GM21786 (cell line): ENCODE data around the gene PARP1.
A peak's percentile ranks its signal among the peaks of the same experiment; 100 is the strongest.

ENCODE experiments used
- ATAC-seq: cut with Tn5 transposase; IDR thresholded peaks from one replicate; pipeline ENCODE4 v1.9.1; 2021; ENCODE audit not compliant: unreplicated experiment

The PARP1 gene

GRCh38 chr1:226382030-226382429, 25.9 kb downstream of the PARP1 start:
- ATAC-seq: no peak

- no peak for ATAC-seq
These were observed 26.5 kb downstream of the PARP1 start for GRCh38 chr1:226381226-226381998.

- no peak for ATAC-seq
These were observed 29.8 kb downstream of the PARP1 start for GRCh38 chr1:226378071-226378470.

- no peak for ATAC-seq
These were observed 31.6 kb downstream of the PARP1 start for GRCh38 chr1:226376300-226376699.

GRCh38 chr1:226373376-226373775, 34.5 kb downstream of the PARP1 start:
- ATAC-seq: no peak

- no peak for ATAC-seq
These were observed 35.0 kb downstream of the PARP1 start for GRCh38 chr1:226372885-226373284.

- ATAC-seq: no peak
These were observed 35.9 kb downstream of the PARP1 start for GRCh38 chr1:226371866-226372490.

GRCh38 chr1:226371027-226371694, 36.7 kb downstream of the PARP1 start:
- no peak for ATAC-seq

GRCh38 chr1:226370144-226370923, 37.6 kb downstream of the PARP1 start:
- ATAC-seq: peak; percentile 76

GRCh38 chr1:226369110-226369509, 38.8 kb downstream of the PARP1 start:
- ATAC-seq: peak; percentile 42

GRCh38 chr1:226366290-226366689, 41.6 kb downstream of the PARP1 start:
- ATAC-seq: no peak

- no peak for ATAC-seq
These were observed 42.1 kb downstream of the PARP1 start for GRCh38 chr1:226365831-226366231.

- no peak for ATAC-seq
These were observed 42.9 kb downstream of the PARP1 start for GRCh38 chr1:226364901-226365565.

- ATAC-seq: no peak
These were observed 43.4 kb downstream of the PARP1 start for GRCh38 chr1:226364514-226364899.

GRCh38 chr1:226363801-226364513, 43.9 kb downstream of the PARP1 start:
- no peak for ATAC-seq

- no peak for ATAC-seq
These were observed 44.9 kb downstream of the PARP1 start for GRCh38 chr1:226362891-226363447.

GRCh38 chr1:226362361-226362760, 45.5 kb downstream of the PARP1 start:
- ATAC-seq: no peak

GRCh38 chr1:226360106-226360746, 47.7 kb downstream of the PARP1 start:
- peak; percentile 77 for ATAC-seq

GRCh38 chr1:226357416-226357815, 50.5 kb downstream of the PARP1 start:
- no peak for ATAC-seq
